Prostate gland (tissue), 2 donors: ENCODE measurements around the gene GIMAP7. TPM values are rescaled to one million over a fixed set of nuclear protein-coding genes. Genes with fewer than 3 reads are reported as not detected.
"Not testable (repeated sequence)": the region's sequence is repeated elsewhere in the genome, so short reads cannot be mapped to it uniquely, and the experiment has no call there.

ENCODE experiments used
- DNase-seq: peaks from one replicate; pipeline ENCODE4 v3.0.0-alpha.2; 2019; ENCODE audit warnings: low spot score
- H3K27ac ChIP-seq, 2 donors: fragments of 200-600 bp; sonication (generic); 2 replicates each; pipeline ENCODE4 v1.5.1; 2017 to 2019
- H3K27me3 ChIP-seq: fragments of 200-600 bp; sonication (generic); replicated peaks from 2 replicates; pipeline ENCODE4 v1.5.1; 2019; ENCODE audit not compliant: insufficient read depth
- H3K36me3 ChIP-seq, 2 donors: fragments of 200-600 bp; sonication (generic); 1 replicate in 1 of 2; 2 replicates in 1 of 2; pipeline versions ENCODE4 v1.5.1 to v1.8.1; 2017 to 2019
- H3K4me1 ChIP-seq: fragments of 200-600 bp; sonication (generic); replicated peaks from 2 replicates; pipeline ENCODE4 v1.5.1; 2019
- H3K4me3 ChIP-seq, 2 donors: fragments of 200-600 bp; sonication (generic); 2 replicates each; pipeline ENCODE4 v1.5.1; 2017 to 2019
- H3K9me3 ChIP-seq: fragments of 200-600 bp; sonication (generic); 2 replicates; pipeline ENCODE4 v1.5.1; 2017
- CTCF ChIP-seq, 4 experiments: fragments of 200-600 bp in 2 of 4; fragments of 450-650 bp in 2 of 4; sonication (generic) in 2 of 4; IDR thresholded peaks; 1 replicate in 3 of 4; 2 replicates in 1 of 4; pipeline ENCODE4 v1.5.1; 2016 to 2019; ENCODE audit warnings: antibody characterized with exemption in 4 of 4, mild to moderate bottlenecking in 2 of 4, moderate library complexity in 2 of 4
- POLR2A ChIP-seq: fragments of 450-650 bp; IDR thresholded peaks from one replicate; pipeline ENCODE4 v1.6.1; 2016; ENCODE audit warnings: antibody characterized with exemption, mild to moderate bottlenecking
- POLR2AphosphoS5 ChIP-seq: sonication (generic); formaldehyde crosslinking; IDR thresholded peaks from one replicate; pipeline ENCODE4 v1.6.1; 2017; ENCODE audit warnings: antibody characterized with exemption
- WGBS: methylation state at CpG from one replicate; pipeline ENCODE4 v1.1.5; 2018; 5-methylcytosine and 5-hydroxymethylcytosine counted together
- intact Hi-C: fragments of 100-400 bp; cut with DNase I; formaldehyde crosslinking; loops from one replicate; pipeline ENCODE4 v1.14.2; 2022
- total RNA-seq, 2 donors: library from RNA; depleted of rRNA; stranded (reverse); fragments of >200 nt; gene quantifications; one replicate each; pipeline ENCODE4 v1.1.0, GENCODE V29; 2016

Gene GIMAP7
- total RNA-seq, 2 donors from 2014 or later: 6.9 to 9.0 TPM

GRCh38 chr7:150481186-150481920, 33.3 kb upstream of the GIMAP7 start:
- Histone ChIP-seq H3K9me3 (no peaks in the 10 kb centered on the region), H3K27ac (no peak overlapping the region), H3K27me3 (no peaks in the 10 kb centered on the region), H3K4me1 (no peaks in the 10 kb centered on the region), H3K4me3 (no peak overlapping the region), H3K36me3 (no peaks in the 10 kb centered on the region)
- intact Hi-C loops: no loop called here
- no peak for DNase-seq
- 70% methylated on average over 9 of the region's 9 CpGs for WGBS
- TF ChIP-seq CTCF (IDR thresholded peaks at IDR 0.05) (no peak), POLR2AphosphoS5 (no peak), POLR2A (no peak)

GRCh38 chr7:150481922-150482321, 32.8 kb upstream of the GIMAP7 start:
- Histone ChIP-seq H3K36me3 (no peaks in the 10 kb centered on the region), H3K4me3 (no peak overlapping the region), H3K9me3 (no peaks in the 10 kb centered on the region), H3K4me1 (no peaks in the 10 kb centered on the region), H3K27ac (no peak overlapping the region), H3K27me3 (no peaks in the 10 kb centered on the region)
- DNase-seq: no peak
- 73% methylated on average over 4 of the region's 4 CpGs for WGBS
- TF ChIP-seq CTCF (IDR thresholded peaks at IDR 0.05) (no peak), POLR2A (no peak), POLR2AphosphoS5 (no peak)
- intact Hi-C loops: no loop called here

- H3K9me3 ChIP-seq, H3K4me3 ChIP-seq, H3K36me3 ChIP-seq, H3K4me1 ChIP-seq, H3K27ac ChIP-seq, intact Hi-C loops, DNase-seq, H3K27me3 ChIP-seq: not testable (repeated sequence)
- WGBS: 11% methylated on average over 2 of the region's 2 CpGs
Observed at GRCh38 chr7:150483514-150483913, 31.2 kb upstream of the GIMAP7 start.

- intact Hi-C loops, H3K27ac ChIP-seq, H3K27me3 ChIP-seq, H3K4me1 ChIP-seq, H3K9me3 ChIP-seq, DNase-seq, H3K4me3 ChIP-seq, H3K36me3 ChIP-seq: not testable (repeated sequence)
- WGBS: 21% methylated on average over 3 of the region's 3 CpGs
Observed at GRCh38 chr7:150484071-150484470, 30.6 kb upstream of the GIMAP7 start.

GRCh38 chr7:150487625-150488024, 27.0 kb upstream of the GIMAP7 start:
- WGBS: 80% methylated on average over 2 of the region's 2 CpGs
- Histone ChIP-seq H3K4me3 (no peak overlapping the region), H3K27ac (no peak overlapping the region), H3K4me1 (no peaks in the 10 kb centered on the region), H3K27me3 (no peaks in the 10 kb centered on the region), H3K36me3 (no peaks in the 10 kb centered on the region), H3K9me3 (no peaks in the 10 kb centered on the region)
- intact Hi-C loops: no loop called here
- TF ChIP-seq POLR2AphosphoS5 (no peak), CTCF (IDR thresholded peaks at IDR 0.05) (no peak), POLR2A (no peak)
- no peak for DNase-seq

- DNase-seq: no peak
- Histone ChIP-seq H3K9me3 (no peaks in the 10 kb centered on the region), H3K36me3 (no peaks in the 10 kb centered on the region), H3K27me3 (no peaks in the 10 kb centered on the region), H3K4me1 (no peaks in the 10 kb centered on the region), H3K27ac (no peak overlapping the region), H3K4me3 (no peak overlapping the region)
- no peak for TF ChIP-seq CTCF (IDR thresholded peaks at IDR 0.05)
- no peak for TF ChIP-seq POLR2A
- TF ChIP-seq POLR2AphosphoS5: no peak
- WGBS: 95% methylated on average over 1 of the region's 1 CpG
- intact Hi-C loops: no loop called here
Observed at GRCh38 chr7:150489782-150490181, 24.9 kb upstream of the GIMAP7 start.

- DNase-seq, H3K4me3 ChIP-seq, H3K36me3 ChIP-seq, H3K27ac ChIP-seq, intact Hi-C loops, H3K9me3 ChIP-seq, H3K4me1 ChIP-seq, H3K27me3 ChIP-seq: not testable (repeated sequence)
- 68% methylated on average over 3 of the region's 3 CpGs for WGBS
Observed at GRCh38 chr7:150493442-150493841, 21.2 kb upstream of the GIMAP7 start.
